SK-N-SH (cell line): ENCODE data around the gene TNN.

ENCODE experiments used
- CHD2 ChIP-seq: fragments of 150-350 bp; IDR thresholded peaks from 2 replicates; pipeline ENCODE4 v1.6.1; 2018; ENCODE audit warnings: low read length; ENCODE audit not compliant: partially characterized antibody
- ELF1 ChIP-seq: IDR thresholded peaks from 2 replicates; pipeline ENCODE4 v1.4.0; 2012
- NFIC ChIP-seq: IDR thresholded peaks from 2 replicates; pipeline ENCODE4 v1.4.0; 2012; ENCODE audit warnings: borderline replicate concordance
- POLR2AphosphoS5 ChIP-seq: IDR thresholded peaks from 2 replicates; pipeline ENCODE4 v1.6.1; 2012; ENCODE audit warnings: low read depth, low read length
- USF1 ChIP-seq: IDR thresholded peaks from 2 replicates; pipeline ENCODE4 v1.4.0; 2012; ENCODE audit warnings: low read depth, borderline replicate concordance
- TF ChIP-seq, protein P1 (sequence below): fragments of 200-600 bp; sonication (generic); IDR thresholded peaks from 2 replicates; pipeline ENCODE4 v1.6.1; 2017; ENCODE audit warnings: antibody characterized with exemption, mild to moderate bottlenecking, moderate library complexity

- TF ChIP-seq NFIC, result no peak
- no peak for TF ChIP-seq ELF1
- TF ChIP-seq, protein P1, sequence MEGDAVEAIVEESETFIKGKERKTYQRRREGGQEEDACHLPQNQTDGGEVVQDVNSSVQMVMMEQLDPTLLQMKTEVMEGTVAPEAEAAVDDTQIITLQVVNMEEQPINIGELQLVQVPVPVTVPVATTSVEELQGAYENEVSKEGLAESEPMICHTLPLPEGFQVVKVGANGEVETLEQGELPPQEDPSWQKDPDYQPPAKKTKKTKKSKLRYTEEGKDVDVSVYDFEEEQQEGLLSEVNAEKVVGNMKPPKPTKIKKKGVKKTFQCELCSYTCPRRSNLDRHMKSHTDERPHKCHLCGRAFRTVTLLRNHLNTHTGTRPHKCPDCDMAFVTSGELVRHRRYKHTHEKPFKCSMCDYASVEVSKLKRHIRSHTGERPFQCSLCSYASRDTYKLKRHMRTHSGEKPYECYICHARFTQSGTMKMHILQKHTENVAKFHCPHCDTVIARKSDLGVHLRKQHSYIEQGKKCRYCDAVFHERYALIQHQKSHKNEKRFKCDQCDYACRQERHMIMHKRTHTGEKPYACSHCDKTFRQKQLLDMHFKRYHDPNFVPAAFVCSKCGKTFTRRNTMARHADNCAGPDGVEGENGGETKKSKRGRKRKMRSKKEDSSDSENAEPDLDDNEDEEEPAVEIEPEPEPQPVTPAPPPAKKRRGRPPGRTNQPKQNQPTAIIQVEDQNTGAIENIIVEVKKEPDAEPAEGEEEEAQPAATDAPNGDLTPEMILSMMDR, result no peak
- no peak for TF ChIP-seq CHD2
- no peak for TF ChIP-seq POLR2AphosphoS5
- TF ChIP-seq USF1, result no peak
Observed at GRCh38 chr1:175172503-175172902, 104.9 kb downstream of the TNN start.
